ENCODE measurements around the gene NKPD1. TPM values are rescaled to one million over a fixed set of nuclear protein-coding genes. Genes with fewer than 3 reads are reported as not detected.
A peak's percentile ranks its signal among the peaks of the same experiment; 100 is the strongest.

The NKPD1 gene
- total and polyA plus RNA-seq, 9 of the 15 experiments (the other 6 are each of a cell fraction or from before 2014, with no cell fraction given) = 0.03 to 0.09 (median 0.04) TPM; not detected in 5

- TF ChIP-seq GTF3C2 (IDR thresholded peaks at IDR 0.05; ENCODE audit: borderline replicate concordance, extremely low read depth, insufficient read length) (no peak), SETDB1 (IDR thresholded peaks at IDR 0.05; ENCODE audit: low read length) (no peak), TEAD2 (tag; IDR thresholded peaks at IDR 0.05) (no peak), MEIS2 (IDR thresholded peaks at IDR 0.05; ENCODE audit: partially characterized antibody) (no peak), ZNF24 (IDR thresholded peaks at IDR 0.05) (no peak; the same call in 1 of the 2 replicates), ZNF717 (CRISPR knock-in tag; IDR thresholded peaks at IDR 0.05) (no peak), HDAC2 (IDR thresholded peaks at IDR 0.05) (peak; percentile 95), PURB (CRISPR knock-in tag; IDR thresholded peaks at IDR 0.05; ENCODE audit: low read depth) (no peak), ZNF764 (CRISPR knock-in tag; IDR thresholded peaks at IDR 0.05; ENCODE audit: low read depth) (no peak), SOX6 (IDR thresholded peaks at IDR 0.05) (no peak), HMGN3 (IDR thresholded peaks at IDR 0.05; ENCODE audit: borderline replicate concordance, extremely low read depth, insufficient read length, low read depth, low read length) (no peak), ZMIZ1 (IDR thresholded peaks at IDR 0.05; ENCODE audit: low read depth in 2 of 2, low read length in 2 of 2) (no peak), TCFL5 (CRISPR knock-in tag; conservative IDR thresholded peaks at IDR 0.05) (no peak), PHTF2 (CRISPR knock-in tag; IDR thresholded peaks at IDR 0.05) (no peak), MYBL2 (IDR thresholded peaks at IDR 0.05; ENCODE audit: low read depth) (no peak), MYBL2 (CRISPR knock-in tag; IDR thresholded peaks at IDR 0.05; ENCODE audit: borderline replicate concordance) (no peak), POLR3A (IDR thresholded peaks at IDR 0.05; ENCODE audit: borderline replicate concordance, extremely low read depth, insufficient read depth, insufficient read length) (no peak), ZNF436 (CRISPR knock-in tag; IDR thresholded peaks at IDR 0.05) (peak; percentile 46; the same call in 1 of the 2 replicates), CGGBP1 (CRISPR knock-in tag; IDR thresholded peaks at IDR 0.05) (no peak), CBFB (CRISPR knock-in tag; IDR thresholded peaks at IDR 0.05) (no peak), EZH2 (IDR thresholded peaks at IDR 0.05; ENCODE audit: borderline replicate concordance, low read depth, low read length) (no peak), NCOA4 (IDR thresholded peaks at IDR 0.05; ENCODE audit: partially characterized antibody) (no peak)
Measured at GRCh38 chr19:45154064-45154827, 6.5 kb downstream of the NKPD1 start (continued).

All from K562 (cell line).